ENCODE data around the gene PEX14. TPM values are rescaled to one million over a fixed set of nuclear protein-coding genes. Genes with fewer than 3 reads are reported as not detected.
"Not testable (repeated sequence)": the region's sequence is repeated elsewhere in the genome, so short reads cannot be mapped to it uniquely, and the experiment has no call there.

PEX14 gene
- 10 to 100 TPM; 10.5 to 26.5 (median 16.5) TPM for total RNA-seq
- long read RNA-seq, partial matches to known transcripts: 0 of 1 reads
- long read RNA-seq, other reads (novel, unspliced or antisense): 1 of 1 reads

DNA sequence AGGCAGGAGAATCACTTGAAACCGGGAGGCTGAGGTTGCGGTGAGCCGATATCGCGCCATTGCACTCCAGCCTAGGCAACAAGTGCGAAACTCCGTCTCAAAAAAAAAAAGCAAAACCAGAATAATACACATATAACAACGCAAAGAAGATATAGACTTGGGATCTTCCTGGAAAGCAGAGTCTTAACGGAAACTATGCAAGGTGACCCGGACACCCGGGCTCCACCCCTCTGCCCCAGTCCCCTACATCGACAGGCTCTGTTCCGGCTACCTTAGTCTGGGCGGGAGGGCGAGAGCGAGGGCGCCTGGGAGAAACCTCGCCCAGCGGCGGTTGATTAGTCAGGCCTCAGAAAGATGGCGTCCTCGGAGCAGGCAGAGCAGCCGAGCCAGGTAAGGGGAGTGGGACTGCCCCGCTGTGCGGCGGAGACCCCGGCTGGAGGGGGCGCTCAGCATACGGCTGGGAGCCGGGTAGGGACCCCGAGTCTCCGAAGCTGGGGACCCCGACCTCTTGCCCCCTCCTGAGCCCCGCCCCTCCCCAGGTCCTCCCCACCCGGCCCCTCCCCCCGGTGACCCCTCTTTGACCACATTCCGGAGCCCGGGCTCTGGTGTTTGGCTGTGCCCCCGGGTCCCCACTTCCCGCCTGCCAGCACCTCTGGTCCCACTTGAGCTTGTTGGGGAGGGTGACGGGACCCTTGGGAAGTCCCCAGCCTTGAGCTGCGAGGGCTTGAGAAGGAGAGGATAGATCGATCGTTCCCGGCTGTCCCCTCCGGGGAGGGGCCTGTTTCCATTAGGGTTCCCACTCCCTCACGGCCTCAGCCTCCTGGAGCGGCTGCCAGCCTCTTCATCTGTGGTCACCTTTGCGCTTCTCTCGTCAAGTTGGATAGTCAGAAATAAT lies at the start of gene PEX14:
Gene PEX14 (plus strand): TSS at position 338 of the 895 bp plus-strand sequence. CDS start 17 bp downstream, at position 355.
- DNase-seq: peak; percentile 85 to 93 (median 91)
- intact Hi-C loops (cut with DNase I): no loop called here
- ATAC-seq: peak; percentile 82 to 89 (median 84)
- H3K27ac ChIP-seq: peak within 1 kb of the TSS; percentile 66 to 83 (median 82)
- no peaks in the 10 kb centered on the region for H3K9me3 ChIP-seq
- H3K27me3 ChIP-seq: no peaks in the 10 kb centered on the region
- H3K4me1 ChIP-seq: peaks cover 0 to 45% (median 9%) of the 10 kb centered on the region in 4 donors
- no peaks in the 10 kb centered on the region for H3K36me3 ChIP-seq
- peak; percentile 42 for TF ChIP-seq POLR2A (IDR thresholded peaks at IDR 0.05)
- TF ChIP-seq, protein P1, sequence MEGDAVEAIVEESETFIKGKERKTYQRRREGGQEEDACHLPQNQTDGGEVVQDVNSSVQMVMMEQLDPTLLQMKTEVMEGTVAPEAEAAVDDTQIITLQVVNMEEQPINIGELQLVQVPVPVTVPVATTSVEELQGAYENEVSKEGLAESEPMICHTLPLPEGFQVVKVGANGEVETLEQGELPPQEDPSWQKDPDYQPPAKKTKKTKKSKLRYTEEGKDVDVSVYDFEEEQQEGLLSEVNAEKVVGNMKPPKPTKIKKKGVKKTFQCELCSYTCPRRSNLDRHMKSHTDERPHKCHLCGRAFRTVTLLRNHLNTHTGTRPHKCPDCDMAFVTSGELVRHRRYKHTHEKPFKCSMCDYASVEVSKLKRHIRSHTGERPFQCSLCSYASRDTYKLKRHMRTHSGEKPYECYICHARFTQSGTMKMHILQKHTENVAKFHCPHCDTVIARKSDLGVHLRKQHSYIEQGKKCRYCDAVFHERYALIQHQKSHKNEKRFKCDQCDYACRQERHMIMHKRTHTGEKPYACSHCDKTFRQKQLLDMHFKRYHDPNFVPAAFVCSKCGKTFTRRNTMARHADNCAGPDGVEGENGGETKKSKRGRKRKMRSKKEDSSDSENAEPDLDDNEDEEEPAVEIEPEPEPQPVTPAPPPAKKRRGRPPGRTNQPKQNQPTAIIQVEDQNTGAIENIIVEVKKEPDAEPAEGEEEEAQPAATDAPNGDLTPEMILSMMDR (IDR thresholded peaks at IDR 0.05): no peak
- 5% methylated on average over 14 of the region's 50 CpGs for WGBS (ENCODE audit: insufficient coverage, low coverage, low lambda C conversion rate, missing lambda C conversion rate)
- peak within 1 kb of the TSS; percentile 82 to 97 (median 86) for H3K4me3 ChIP-seq

DNA sequence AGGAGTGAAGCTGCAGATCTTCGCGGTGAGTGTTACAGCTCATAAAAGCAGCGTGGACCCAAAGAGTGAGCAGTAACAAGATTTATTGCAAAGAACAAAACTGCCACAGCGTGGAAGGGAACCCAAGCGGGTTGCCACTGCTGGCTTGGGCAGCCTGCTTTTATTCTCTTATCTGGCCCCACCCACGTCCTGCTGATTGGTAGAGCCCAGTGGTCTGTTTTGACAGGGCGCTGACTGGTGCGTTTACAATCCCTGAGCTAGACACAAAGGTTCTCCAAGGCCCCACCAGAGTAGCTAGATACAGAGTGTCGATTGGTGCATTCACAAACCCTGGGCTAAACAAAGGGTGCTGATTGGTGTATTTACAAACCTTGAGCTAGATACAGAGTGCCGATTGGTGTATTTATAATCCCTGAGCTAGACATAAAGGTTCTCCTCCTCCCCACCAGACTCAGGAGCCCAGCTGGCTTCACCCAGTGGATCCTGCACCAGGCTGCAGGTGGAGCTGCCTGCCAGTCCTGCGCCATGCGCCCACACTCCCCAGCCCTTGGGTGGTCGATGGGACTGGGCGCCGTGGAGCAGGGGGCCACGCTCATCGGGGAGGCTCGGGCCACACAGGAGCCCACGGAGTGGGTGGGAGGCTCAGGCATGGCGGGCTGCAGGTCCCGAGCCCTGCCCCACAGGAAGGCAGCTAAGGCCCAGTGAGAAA lies 48.8 kb upstream of the PEX14 start:
- WGBS (ENCODE audit: insufficient coverage, low coverage, low lambda C conversion rate, missing lambda C conversion rate): 60% methylated on average over 1 of the region's 21 CpGs
- peak in 1 of 3 donors; percentile 53 for DNase-seq
- not testable (repeated sequence) for H3K27me3 ChIP-seq, H3K27ac ChIP-seq, ATAC-seq, H3K4me3 ChIP-seq, H3K9me3 ChIP-seq, H3K36me3 ChIP-seq
- intact Hi-C loops (cut with DNase I): loop anchor here in 1 of 2 donors (10.0 kb wide), 1 partner anchor 51 kb away; no protein-coding TSS in a partner anchor
- H3K4me1 ChIP-seq: peaks cover 0 to 10% (median 0%) of the 10 kb centered on the region in 4 donors

DNA sequence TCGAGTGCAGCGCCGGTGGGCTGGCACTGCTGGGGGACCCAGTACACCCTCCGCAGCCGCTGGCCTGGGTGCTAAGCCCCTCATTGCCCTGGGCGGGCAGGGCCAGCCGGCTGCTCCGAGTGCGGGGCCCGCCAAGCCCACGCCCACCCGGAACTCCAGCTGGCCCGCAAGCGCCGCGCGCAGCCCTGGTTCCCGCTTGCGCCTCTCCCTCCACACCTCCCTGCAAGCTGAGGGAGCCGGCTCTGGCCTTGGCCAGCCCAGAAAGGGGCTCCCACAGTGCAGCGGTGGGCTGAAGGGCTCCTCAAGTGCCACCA lies 48.3 kb upstream of the PEX14 start:
- H3K4me3 ChIP-seq, ATAC-seq, DNase-seq, H3K27ac ChIP-seq, H3K27me3 ChIP-seq, H3K36me3 ChIP-seq, H3K9me3 ChIP-seq: not testable (repeated sequence)
- intact Hi-C loops (cut with DNase I): loop anchor here in 1 of 2 donors (10.0 kb wide), 1 partner anchor 52 kb away; no protein-coding TSS in a partner anchor
- H3K4me1 ChIP-seq: peaks cover 0 to 15% (median 0%) of the 10 kb centered on the region in 4 donors
- WGBS (ENCODE audit: insufficient coverage, low coverage, low lambda C conversion rate, missing lambda C conversion rate): no CpG with 5 or more reads among the region's 21 CpGs

DNA sequence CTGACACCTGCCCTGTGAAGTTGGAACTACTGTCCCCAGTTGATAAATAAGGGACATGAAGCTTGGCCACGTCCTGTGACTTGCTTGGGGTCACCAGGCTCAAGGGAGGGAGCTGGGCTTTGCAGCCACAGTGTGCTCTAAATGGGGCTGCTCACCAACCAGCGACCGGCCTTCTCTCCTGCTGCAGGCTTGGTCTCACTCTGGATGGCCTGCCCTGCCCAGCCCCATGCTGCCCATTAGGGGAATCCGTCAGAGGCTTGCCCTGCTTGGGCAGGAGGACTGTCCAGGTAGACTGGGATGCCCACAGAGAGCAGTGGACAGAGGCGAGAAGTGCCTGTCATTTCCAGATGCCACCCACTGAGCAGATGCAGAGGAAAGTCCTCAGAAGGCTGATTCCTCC lies 45.8 kb upstream of the PEX14 start:
- H3K4me1 ChIP-seq: peaks cover 0 to 15% (median 0%) of the 10 kb centered on the region in 4 donors
- no peaks in the 10 kb centered on the region for H3K36me3 ChIP-seq
- no peak overlapping the region for H3K27ac ChIP-seq
- H3K27me3 ChIP-seq: no peaks in the 10 kb centered on the region
- DNase-seq (peak in 1 of 3 donors; percentile 51), ATAC-seq (no peak)
- intact Hi-C loops (cut with DNase I): loop anchor here in 1 of 2 donors (10.0 kb wide), 1 partner anchor 54 kb away; no protein-coding TSS in a partner anchor
- no peaks in the 10 kb centered on the region for H3K9me3 ChIP-seq
- TF ChIP-seq, protein P1 (IDR thresholded peaks at IDR 0.05): no peak
- no peak for TF ChIP-seq POLR2A (IDR thresholded peaks at IDR 0.05)
- H3K4me3 ChIP-seq: no peak overlapping the region
- WGBS (ENCODE audit: insufficient coverage, low coverage, low lambda C conversion rate, missing lambda C conversion rate): 74% methylated on average over 4 of the region's 5 CpGs

- ATAC-seq (peak in 1 of 4 donors; percentile 2), DNase-seq (no peak)
- TF ChIP-seq POLR2A (IDR thresholded peaks at IDR 0.05): no peak
- TF ChIP-seq, protein P1 (IDR thresholded peaks at IDR 0.05): no peak
- Histone ChIP-seq H3K36me3 (no peaks in the 10 kb centered on the region), H3K27ac (no peak overlapping the region), H3K9me3 (no peaks in the 10 kb centered on the region), H3K4me3 (peak overlapping the region; percentile 84 to 95 (median 89)), H3K27me3 (no peaks in the 10 kb centered on the region), H3K4me1 (peaks cover 0 to 7% (median 0%) of the 10 kb centered on the region in 4 donors)
- WGBS (ENCODE audit: insufficient coverage, low coverage, low lambda C conversion rate, missing lambda C conversion rate): 30% methylated on average over 7 of the region's 16 CpGs
- intact Hi-C loops (cut with DNase I): loop anchor here (5.0 to 10.0 kb wide), 3 partner anchors 55 to 67 kb away; no protein-coding TSS in a partner anchor
These were observed 44.9 kb upstream of the PEX14 start for GRCh38 chr1:10429868-10430215.
